ENCODE measurements around the gene ALDH2.

The ALDH2 gene

GRCh38 chr12:111846016-111846415 lies 79.3 kb downstream of the ALDH2 start:
- H3K27ac ChIP-seq (ENCODE audit: low read depth, low read length) = no peak overlapping the region

GRCh38 chr12:111850526-111850925 lies 83.8 kb downstream of the ALDH2 start:
- no peaks in the 10 kb centered on the region for H3K9me3 ChIP-seq (ENCODE audit: insufficient read depth, low read depth, low read length)
- H3K9ac ChIP-seq (ENCODE audit: low read depth, low read length) = no peak overlapping the region
- 97% methylated on average over 2 of the region's 2 CpGs for WGBS
- no peaks in the 10 kb centered on the region for H3K27me3 ChIP-seq (ENCODE audit: insufficient read depth, low read length)
- H3K4me1 ChIP-seq (ENCODE audit: insufficient read depth, low read length) = no peaks in the 10 kb centered on the region
- no peak overlapping the region for H3K27ac ChIP-seq (ENCODE audit: low read depth, low read length)
- peaks cover 45% of the 10 kb centered on the region for H3K36me3 ChIP-seq (ENCODE audit: insufficient read depth, low read length)
- H3K4me3 ChIP-seq (ENCODE audit: low read length) = no peak overlapping the region

More at GRCh38 chr12:111846016-111846415, 79.3 kb downstream of the ALDH2 start:
- Histone ChIP-seq H3K27me3 (ENCODE audit: insufficient read depth, low read length) (no peaks in the 10 kb centered on the region), H3K4me3 (ENCODE audit: low read length) (no peak overlapping the region), H3K4me1 (ENCODE audit: insufficient read depth, low read length) (no peaks in the 10 kb centered on the region), H3K9me3 (ENCODE audit: insufficient read depth, low read depth, low read length) (no peaks in the 10 kb centered on the region), H3K9ac (ENCODE audit: low read depth, low read length) (no peak overlapping the region), H3K36me3 (ENCODE audit: insufficient read depth, low read length) (peaks cover 38% of the 10 kb centered on the region)
- WGBS = 100% methylated on average over 1 of the region's 2 CpGs

DNA sequence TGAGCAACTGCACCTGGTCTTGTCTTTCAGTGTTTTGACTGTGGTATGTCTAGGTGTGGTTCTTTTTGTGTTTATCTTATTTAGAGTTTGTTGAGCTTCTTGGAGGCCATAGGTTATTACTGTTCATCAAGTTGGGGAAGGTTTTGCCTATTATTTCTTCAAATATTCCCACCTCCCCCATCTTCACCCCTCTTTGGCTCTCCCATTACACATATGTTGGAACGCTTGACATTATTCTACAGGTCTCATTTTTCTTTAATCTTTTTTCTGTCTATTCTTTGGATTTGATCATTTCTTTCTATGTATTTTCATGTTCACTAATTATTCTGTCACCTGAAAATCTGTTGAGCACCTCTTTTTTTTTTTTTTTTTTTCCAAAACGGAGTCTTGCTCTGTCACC lies 91.5 kb downstream of the ALDH2 start:
- H3K27ac ChIP-seq (ENCODE audit: low read depth, low read length) = no peak overlapping the region
- H3K4me1 ChIP-seq (ENCODE audit: insufficient read depth, low read length) = peaks cover 10% of the 10 kb centered on the region; the same call in 1 of the 2 replicates
- H3K9me3 ChIP-seq (ENCODE audit: insufficient read depth, low read depth, low read length) = no peaks in the 10 kb centered on the region
- no peaks in the 10 kb centered on the region for H3K27me3 ChIP-seq (ENCODE audit: insufficient read depth, low read length)
- peaks cover 2% of the 10 kb centered on the region; the same call in 1 of the 2 replicates for H3K36me3 ChIP-seq (ENCODE audit: insufficient read depth, low read length)
- 100% methylated on average over 2 of the region's 2 CpGs for WGBS
- no peak overlapping the region for H3K9ac ChIP-seq (ENCODE audit: low read depth, low read length)
- H3K4me3 ChIP-seq (ENCODE audit: low read length) = no peak overlapping the region

DNA sequence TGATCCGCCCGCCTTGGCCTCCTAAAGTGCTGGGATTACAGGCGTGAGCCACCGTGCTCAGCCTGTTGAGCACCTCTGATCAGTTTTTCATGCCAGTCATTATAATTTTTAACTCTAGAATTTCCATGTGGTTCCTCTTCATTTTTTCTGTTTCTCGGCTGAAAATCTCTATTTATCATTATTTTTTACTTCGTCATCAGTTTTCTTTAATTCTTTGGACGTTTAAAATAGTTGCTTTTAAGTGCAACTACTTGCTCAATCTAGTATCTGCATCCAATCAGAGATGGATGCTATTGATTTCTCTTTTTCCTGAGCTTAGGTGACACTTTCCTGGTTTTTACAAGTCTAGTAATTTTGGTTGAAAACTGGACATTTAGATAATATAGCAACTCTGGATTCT lies 92.0 kb downstream of the ALDH2 start:
- peaks cover 10% of the 10 kb centered on the region; the same call in 1 of the 2 replicates for H3K4me1 ChIP-seq (ENCODE audit: insufficient read depth, low read length)

GRCh38 chr12:111864913-111865312 lies 98.2 kb downstream of the ALDH2 start:
- H3K36me3 ChIP-seq (ENCODE audit: insufficient read depth, low read length) = peaks cover 37% of the 10 kb centered on the region
- no peak overlapping the region for H3K9ac ChIP-seq (ENCODE audit: low read depth, low read length)
- H3K4me3 ChIP-seq (ENCODE audit: low read length) = no peak overlapping the region
- H3K27me3 ChIP-seq (ENCODE audit: insufficient read depth, low read length) = no peaks in the 10 kb centered on the region
- 100% methylated on average over 1 of the region's 1 CpG for WGBS
- no peaks in the 10 kb centered on the region for H3K9me3 ChIP-seq (ENCODE audit: insufficient read depth, low read depth, low read length)
- H3K4me1 ChIP-seq (ENCODE audit: insufficient read depth, low read length) = peaks cover 41% of the 10 kb centered on the region
- H3K27ac ChIP-seq (ENCODE audit: low read depth, low read length) = no peak overlapping the region

More for the DNA sequence above, 92.0 kb downstream of the ALDH2 start:
- Histone ChIP-seq H3K36me3 (ENCODE audit: insufficient read depth, low read length) (peaks cover 2% of the 10 kb centered on the region; the same call in 1 of the 2 replicates), H3K9me3 (ENCODE audit: insufficient read depth, low read depth, low read length) (no peaks in the 10 kb centered on the region), H3K4me3 (ENCODE audit: low read length) (no peak overlapping the region), H3K27ac (ENCODE audit: low read depth, low read length) (no peak overlapping the region), H3K9ac (ENCODE audit: low read depth, low read length) (no peak overlapping the region), H3K27me3 (ENCODE audit: insufficient read depth, low read length) (no peaks in the 10 kb centered on the region)
- 97% methylated on average over 7 of the region's 7 CpGs for WGBS
